GM18870 (cell line): ENCODE measurements around the gene LUZP1.

Experiments used
- ATAC-seq: cut with Tn5 transposase; IDR thresholded peaks from one replicate; pipeline ENCODE4 v1.9.1; 2021; ENCODE audit warnings: moderate library complexity; ENCODE audit not compliant: unreplicated experiment

LUZP1 gene

DNA sequence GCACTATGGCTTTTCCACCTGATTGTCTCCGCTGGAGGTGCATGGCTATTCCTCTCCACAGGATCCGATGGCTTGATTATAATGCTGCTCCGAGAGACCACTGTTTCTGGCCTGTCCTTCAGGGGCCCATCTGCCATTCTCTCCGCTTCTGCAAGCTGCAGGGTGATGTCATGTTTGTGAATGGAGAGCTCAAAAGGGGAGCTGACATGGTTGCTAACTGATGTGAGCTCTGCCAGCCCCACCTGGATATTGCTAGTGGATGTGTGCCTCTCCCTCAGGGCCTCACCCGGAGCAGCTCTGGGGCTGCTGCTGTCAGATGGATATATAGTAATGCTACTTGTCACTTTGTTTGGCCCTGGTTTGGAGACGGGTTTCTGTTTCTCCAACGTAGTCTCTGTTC is 77.1 kb downstream of the LUZP1 start:
- no peak for ATAC-seq

DNA sequence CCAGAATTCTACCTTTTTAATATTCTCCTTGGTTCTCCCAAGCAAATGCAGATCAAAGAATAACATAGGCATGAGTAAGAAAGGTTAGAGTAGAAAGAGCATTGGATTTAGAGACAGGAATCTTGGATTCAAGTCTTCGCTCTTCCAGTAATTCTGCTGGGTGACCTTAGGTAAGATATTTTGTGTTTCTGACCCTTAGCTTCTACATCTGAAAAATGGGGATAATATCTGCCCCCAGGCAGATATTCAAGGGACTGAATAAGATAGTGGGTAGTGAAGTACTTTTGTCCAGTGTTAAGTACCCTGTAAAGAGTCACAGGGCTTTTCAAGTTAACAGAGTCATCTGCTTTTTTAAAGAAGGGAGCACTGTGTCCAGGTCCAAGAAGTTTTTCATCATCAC is 78.6 kb downstream of the LUZP1 start:
- no peak for ATAC-seq

DNA sequence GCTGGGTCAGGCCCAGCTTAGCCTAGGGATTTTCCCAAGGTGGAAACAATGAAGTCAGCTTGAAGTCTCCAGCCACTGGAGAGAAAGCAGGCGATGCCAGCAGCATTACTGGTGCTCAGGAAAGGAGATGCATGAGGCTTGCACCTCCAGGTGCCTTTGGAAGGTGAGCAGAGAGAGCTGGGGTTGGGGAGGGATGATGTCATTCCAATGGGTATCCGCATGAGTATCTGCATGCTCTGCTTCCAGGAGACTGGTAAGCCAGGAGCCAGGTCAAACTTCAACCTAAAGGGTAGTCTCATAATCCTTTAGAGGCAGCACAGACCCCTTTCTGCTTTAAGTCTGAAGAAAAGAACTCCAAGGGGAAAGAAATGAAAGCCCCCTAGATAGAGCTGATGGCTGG is 80.6 kb downstream of the LUZP1 start:
- no peak for ATAC-seq

DNA sequence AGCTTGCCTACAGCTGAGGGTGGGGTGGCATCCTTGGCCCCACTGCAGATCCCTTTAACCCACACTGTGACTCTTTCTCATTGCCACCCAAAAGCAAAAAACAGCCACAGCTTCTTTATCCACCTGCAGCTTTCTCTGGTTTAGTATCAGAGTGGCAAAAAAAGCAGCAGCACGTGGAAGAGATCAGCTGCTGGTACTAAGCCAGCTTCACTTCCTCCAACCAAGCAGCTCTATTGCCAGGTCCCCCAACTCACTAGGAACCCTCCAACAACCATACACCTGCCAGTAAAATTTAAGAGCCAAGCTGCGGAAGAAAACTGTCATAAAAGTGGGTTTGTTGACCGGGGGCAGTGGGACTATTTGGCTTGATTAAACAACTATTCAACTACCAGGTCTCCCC is 83.0 kb downstream of the LUZP1 start:
- ATAC-seq, result no peak

DNA sequence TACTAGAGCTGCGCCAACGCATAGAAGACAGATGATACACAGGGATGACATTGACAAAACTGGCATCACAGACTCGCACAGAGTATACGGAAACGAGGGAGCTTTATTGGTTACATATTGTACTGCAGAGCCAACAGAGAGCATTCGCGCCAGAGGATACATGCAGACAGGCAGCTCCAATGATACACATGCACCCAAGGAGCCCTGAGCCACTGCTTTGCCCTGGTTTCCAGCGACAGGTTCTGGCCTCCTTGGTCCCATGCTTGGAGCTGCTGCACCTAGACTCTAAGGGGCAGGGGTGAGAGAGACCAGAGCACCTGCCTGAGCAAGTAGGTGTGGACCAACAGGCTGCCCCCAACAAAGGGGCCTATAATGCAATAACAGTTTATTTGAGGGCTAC is 83.8 kb downstream of the LUZP1 start:
- ATAC-seq, result no peak

DNA sequence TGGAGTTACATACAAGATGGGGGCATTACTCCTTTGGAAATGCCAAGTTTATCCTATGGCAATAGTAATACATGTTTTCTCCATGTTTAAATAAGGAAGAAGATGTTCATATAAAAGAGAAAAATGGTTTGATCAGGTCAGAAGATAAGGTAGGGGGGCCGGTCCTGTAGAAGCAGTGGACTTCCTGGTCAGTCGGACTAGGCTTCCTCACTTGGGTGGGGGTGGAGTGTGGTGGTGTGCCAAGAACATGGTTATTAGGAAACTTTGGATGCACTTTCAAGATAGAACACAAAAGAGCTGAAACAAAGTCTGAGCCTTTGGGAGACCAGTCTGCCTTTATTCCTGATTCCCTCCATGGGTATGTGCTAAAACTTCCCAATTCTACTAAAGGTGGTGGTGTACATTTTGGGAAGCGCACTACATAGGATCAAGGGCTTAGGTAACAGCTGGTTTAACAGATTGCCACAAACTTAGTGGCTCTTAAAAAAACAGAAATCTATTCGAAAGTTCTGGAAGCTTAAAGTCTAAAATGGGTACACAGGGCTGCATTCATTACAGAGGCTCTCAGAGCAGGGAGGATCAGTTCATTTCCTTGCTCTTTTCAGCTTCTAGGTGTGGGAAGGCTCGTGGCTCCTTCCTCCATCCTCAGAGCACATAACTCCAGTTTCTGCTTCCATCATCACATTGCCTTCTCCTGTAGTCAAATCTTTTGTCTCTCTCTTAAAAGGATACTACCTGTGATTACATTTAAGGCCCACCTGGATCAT is 84.8 kb downstream of the LUZP1 start:
- no peak for ATAC-seq

DNA sequence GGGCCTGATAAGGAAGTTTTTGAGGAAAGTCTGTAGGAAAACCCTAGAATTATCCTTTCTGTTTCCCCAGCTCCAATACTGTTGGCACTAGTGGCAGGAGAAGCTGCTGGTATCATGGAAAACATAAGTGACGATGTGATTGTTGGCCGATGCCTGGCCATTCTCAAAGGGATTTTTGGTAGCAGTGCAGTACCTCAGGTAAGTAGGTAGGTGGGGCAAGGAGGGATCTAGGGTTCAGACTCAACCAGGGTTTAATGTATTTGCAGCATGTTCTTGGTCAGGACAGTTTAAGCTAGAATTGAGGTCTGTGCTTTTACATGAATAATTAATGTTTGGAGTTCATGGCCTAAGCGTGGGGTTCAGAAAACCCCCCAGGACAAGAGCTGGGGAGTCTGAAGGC is 87.3 kb downstream of the LUZP1 start:
- ATAC-seq, result no peak

DNA sequence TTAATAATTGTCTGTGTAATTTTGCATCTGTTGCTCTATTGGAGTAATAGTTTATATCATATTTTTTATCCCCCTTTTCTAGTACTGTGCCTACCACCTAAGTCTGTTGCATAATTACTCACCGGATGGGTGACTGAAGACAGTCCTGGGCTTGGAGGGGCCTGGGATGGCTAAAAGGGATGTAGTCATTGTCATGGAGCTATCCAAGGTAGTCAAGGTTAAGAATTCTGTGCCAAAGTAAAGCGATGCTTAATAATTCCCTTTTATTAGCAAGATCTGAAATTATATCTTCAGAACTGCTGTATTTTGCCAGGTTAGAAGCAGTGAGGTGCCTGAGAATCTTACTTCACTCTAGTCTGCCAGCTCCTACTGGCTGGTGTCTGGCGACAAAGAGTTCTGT is 87.8 kb downstream of the LUZP1 start:
- ATAC-seq, result no peak

DNA sequence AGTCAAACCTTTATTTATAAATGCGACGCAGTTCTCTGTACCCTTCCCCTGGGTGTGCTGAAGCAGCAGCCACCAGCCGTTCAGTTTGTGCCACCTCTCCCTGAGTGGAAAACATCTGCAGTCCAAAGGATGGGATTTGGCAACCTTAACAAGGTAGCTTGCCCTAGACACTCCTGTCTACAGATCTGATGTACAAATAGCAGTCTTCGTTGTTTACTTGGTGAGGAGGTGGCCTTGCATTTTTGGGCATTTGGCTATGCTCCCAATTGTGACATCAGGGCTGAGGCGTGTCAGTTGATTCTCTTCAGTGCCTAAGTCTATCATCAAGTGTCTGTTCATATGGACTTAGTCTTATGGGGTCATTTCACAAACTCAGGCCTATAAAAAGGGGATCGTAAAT is 89.6 kb downstream of the LUZP1 start:
- ATAC-seq, result no peak

DNA sequence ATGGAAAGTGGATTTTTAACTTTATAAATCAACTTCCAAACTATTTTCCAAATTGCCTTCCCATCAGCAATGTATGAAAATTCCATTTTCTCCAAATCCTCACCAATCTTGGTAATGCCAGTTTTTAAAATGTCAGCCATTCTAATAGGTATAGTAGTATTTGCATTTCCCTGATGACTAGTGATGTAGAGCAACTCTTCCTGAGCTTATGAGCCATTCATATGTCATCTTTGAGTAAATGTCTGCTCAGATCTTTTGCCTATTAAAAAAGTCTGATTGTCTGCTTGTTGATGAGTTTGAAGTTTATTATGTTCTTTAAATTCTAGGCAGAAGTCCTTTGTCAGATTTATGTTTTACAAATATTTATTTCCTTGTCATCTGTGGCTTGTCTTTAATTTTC is 94.6 kb downstream of the LUZP1 start:
- no peak for ATAC-seq

DNA sequence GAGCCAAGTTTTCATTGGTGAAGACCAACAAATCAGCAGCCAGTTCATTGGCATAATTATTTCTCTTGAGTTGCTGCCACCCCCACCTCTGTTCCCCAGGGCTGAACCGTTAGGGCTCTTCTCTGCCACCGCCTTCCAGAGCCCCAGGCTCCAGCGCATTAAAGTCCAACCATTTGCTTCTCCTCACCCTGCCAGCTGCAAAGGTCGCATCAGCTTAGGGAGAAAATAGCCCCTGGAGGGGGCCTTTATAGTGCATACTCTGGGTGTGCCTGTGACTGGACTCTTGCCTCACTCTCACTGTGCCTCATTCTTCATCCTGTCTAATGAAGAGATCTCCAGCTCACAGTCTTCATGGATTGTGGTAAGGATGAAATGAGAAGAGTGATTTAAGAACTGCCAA is 99.0 kb downstream of the LUZP1 start:
- ATAC-seq, result no peak

DNA sequence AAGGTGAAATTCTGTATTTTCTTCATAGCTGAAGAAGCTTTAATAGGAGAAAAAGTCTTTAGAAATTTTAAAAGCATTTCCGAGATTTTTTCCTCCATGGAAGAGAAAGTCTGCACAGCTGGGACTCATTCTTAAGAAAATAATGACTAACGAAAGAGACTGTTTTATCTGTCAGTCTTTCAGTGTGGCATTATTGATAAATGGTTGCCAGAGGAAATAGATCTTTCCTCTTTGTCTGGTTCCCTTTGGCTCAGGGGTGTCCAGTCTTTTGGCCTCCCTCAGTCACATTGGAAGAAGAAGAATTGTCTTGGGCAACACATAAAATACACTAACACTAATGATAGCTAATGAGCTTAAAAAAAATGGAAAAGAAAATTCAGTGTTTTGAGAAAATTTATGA is 99.5 kb downstream of the LUZP1 start:
- no peak for ATAC-seq

DNA sequence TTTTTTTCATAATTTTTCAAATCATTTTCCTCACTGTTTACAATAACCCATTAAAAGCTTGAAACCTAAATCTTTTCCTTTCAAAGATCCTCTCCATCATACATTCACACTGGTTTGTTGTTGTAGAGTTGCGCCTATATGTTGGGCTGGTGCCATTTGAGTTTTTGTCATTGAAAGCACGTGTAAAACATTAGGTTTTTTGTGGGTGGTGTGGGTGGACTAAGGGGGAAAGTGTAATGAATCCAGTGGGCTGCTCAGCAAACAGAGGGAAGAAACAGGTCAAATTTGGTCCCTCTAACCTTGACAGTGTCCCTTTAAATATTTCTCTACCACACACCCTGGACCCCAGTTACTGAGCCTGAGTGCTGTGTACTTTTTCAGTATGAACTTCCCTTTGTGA is 102.6 kb downstream of the LUZP1 start:
- no peak for ATAC-seq

DNA sequence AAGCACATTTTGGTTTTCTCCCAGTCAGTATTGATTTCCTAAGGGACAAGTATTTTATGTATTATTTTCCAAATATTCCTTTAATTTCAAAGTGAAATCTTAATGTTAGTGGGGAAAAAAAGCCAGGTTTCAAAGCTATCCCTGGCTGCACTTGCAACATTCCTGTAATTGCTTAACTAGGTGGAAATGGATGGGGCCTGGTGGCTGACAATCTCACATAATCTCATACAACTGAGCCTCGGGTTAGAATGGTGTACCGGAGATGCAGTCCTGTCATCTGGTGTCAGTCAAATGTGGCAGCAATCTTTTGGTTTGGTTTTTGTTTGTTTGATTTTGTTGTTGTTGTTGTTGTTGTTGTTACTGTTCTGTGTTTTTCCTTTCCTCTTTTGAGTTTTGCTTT is 103.3 kb downstream of the LUZP1 start:
- ATAC-seq, result no peak

DNA sequence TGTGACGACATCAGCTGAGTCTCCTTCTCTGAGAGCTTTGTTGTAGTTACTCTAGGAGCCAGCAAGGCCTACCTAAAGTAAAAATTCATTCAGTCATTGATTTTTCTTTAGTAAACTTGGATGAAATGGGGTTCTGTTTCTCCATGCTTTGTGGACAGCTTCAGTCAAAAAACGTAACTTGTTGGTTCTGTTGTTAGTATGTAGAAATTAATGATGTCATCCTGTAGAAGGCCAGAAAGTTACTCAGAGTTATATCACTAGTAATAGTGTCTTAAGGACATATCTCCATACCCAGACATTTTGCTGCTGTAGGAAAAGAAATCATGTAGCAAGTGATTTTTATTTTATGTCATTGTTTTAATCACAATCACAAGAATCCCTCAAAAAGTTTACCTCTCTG is 106.4 kb downstream of the LUZP1 start:
- no peak for ATAC-seq

DNA sequence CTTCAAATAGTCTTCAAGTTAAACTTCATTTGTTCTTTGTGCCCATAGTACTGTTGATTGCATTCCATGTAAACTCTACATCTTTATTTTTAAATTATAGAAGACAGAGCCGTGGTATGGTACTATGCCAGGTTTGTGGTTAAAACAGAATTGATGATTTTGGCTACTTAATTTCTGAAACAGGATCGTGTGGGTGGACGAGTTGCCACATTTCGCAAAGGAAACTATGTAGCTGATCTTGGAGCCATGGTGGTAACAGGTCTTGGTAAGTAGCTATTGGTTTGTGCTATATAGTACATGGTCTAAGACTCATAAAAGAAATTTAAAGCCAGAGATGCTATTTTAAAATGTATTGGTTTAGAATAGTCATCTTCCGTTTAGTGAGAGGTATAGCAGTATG is 111.4 kb downstream of the LUZP1 start:
- no peak for ATAC-seq

DNA sequence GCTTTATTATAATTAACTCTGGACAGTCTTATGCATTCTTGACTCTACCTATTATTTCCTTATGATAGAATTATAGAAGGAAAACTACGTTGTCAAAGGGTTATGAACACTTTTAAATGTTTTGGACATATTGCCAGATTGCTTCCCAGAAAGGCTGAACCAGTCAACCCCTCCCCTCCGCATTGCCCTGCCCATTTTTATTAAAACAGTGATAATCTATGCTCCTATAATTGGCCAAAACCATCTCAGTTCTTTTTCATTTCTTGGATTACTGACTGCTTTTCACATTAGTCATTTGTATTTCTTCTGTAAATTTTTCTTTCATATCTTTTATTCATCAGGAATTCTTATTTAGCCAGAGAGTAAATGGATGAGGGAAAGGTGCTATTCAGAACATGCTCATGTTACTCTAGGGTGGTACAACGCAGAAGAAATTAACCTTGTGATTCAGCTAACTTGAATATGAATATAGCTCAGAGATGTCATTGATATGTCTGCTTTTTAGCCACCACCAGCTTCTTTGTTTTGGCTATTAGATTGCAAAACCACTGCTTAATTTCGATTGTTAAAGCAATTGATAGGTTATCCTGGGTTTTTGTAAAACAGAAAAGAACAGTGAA is 117.3 kb downstream of the LUZP1 start:
- ATAC-seq, result no peak

DNA sequence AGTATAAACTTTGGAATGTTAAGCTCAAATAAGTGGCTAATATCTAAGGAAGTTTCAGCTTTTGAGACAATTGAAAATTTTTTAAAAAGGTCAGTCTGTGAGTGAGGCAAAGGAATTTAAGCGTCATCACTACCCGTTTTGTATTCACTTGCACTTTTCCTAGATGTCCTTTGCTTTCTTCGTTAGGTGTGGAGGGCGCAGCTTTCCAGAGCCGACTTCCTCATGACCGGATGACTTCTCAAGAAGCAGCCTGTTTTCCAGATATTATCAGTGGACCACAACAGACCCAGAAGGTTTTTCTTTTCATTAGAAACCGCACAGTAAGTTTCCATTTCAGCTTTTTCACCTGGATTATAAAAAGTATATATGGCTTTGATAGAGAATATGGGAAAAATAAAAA is 118.5 kb downstream of the LUZP1 start:
- no peak for ATAC-seq

DNA sequence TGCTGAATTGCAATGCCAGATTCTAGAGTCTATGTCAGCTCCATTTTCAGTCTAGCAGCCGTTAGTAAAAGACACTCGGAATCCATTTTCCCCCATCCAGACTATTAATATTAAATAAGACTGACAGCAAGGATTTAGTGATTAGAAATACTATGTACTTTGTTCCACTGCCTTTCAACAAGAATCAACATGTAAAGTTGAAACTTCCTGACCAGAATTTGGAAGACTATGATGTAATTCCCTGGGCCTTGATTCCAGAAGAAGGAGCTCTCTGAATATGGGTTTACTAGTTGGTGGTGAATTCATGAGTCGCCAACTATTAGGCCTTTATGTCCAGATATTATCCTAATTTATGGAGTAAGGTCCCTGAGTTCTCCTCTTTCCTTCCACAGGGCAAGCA is 124.6 kb downstream of the LUZP1 start:
- no peak for ATAC-seq

DNA sequence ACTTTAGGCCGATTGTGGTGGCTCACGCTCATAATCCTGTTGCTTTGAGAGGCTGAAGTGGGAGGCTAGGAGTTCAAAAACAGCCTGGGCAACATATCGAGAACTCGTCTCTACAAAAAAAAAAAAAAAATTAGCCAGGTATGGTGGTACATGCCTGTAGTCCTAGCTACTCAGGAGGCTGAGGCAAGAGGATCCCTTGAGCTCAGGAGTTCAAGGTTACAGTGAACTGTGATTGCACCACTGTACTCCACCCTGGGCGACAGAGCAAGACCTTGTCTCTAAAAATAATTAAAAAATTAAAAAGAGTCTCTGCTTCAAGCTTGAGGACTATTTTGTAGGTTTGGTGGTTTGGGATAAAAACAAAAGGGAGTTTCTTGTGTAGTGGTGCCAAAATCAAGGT is 128.1 kb downstream of the LUZP1 start:
- ATAC-seq, result no peak

DNA sequence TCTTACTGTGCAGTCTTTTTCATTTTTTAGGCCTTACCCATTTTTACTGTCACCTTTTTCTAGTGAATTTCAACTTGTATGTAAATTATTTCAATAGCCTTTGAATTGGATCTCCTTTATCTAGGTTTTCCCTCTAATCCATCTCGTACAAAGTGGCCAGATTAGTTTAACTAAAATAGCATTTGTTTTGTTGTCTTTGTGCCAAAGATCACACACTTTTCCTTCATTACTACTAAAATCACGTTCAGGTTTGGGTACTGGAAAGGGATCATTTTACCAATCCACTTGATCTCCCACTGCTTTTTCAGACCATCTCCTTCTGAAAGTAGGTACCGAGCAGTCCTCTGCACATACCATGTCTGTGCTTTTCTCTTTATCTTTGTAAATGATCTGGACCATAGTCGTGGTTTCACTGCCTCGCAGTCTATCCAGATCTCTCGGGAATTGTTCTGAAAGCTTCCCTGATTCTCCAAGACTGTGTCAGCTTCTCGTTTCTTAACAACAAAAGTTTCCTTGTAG is 129.3 kb downstream of the LUZP1 start:
- no peak for ATAC-seq

DNA sequence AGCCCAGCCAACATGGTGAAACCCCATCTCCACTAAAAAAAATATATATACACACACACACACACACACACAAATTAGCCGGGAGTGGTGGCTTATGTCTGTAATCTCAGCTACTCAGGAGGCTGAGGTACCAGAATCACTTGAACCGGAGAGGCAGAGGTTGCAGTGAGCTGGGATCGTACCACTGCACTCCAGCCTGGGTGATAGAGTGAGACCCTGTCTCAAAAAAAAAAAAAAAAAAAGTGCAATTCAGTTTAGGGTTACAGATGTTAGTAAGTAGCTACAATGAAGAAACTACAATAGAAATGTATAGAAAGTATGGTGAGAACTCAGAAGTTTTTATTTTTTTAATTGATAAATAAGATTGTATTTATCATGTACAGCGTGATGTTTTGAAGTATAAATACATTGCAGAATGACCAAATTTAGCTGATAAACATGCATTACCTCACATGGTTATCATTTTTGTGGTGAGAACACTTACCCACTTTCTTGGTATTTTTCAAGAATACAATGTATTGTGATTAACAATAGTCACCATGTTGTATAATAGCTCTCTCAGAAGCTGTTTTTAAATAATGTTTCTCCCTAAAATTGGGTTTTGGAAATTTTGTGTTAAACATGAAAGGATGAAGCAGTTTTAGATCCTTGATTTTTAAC is 131.4 kb downstream of the LUZP1 start:
- no peak for ATAC-seq
